ENCODE results near the gene MCM3AP.

MCM3AP gene

GRCh38 chr21:46215436-46216131 lies 69.8 kb downstream of the MCM3AP start:
- no peak for DNase-seq

DNA sequence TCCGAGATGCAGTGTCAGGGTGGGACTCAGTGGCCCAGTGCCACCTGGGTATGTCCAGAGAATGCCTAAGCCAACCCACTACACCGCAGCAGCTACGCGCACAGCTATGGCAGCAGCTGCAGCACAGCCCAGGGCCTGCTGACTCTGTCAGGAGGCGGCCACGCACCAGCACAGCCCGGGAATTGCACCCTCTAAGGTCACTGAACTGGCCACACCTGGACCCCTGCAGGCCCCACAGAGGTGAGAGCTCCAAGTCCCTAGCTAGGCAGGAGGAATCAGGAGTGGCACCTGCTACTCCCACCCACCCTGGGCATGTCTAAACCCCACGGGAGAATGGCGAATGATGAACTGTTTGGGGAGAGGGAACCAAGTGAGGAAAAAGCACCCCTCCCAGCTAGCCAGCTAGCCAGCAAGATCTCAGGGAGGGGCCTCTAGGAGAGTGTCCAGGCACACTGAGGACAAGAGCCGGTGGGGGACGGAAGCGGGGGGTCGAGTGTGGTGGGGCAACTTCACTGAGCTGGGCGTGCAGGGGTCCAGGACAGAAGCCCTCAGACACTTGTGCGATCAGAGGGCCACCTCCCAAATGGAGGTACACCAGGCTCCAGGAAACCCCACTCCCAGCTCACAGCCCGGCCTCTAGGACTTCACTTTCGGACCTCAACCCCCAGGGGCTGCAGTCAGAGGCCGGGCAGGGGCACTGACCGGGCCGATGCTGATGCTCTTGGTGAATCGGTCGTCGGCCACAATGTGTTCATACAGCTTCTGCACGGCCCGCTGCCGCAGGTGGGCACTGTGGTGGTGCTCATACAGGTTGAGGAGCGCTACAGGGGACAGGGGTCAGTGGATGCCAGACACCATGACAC lies 70.7 kb downstream of the MCM3AP start:
- DNase-seq: no peak

- DNase-seq: no peak
Observed at GRCh38 chr21:46213620-46214286, 71.7 kb downstream of the MCM3AP start.

DNA sequence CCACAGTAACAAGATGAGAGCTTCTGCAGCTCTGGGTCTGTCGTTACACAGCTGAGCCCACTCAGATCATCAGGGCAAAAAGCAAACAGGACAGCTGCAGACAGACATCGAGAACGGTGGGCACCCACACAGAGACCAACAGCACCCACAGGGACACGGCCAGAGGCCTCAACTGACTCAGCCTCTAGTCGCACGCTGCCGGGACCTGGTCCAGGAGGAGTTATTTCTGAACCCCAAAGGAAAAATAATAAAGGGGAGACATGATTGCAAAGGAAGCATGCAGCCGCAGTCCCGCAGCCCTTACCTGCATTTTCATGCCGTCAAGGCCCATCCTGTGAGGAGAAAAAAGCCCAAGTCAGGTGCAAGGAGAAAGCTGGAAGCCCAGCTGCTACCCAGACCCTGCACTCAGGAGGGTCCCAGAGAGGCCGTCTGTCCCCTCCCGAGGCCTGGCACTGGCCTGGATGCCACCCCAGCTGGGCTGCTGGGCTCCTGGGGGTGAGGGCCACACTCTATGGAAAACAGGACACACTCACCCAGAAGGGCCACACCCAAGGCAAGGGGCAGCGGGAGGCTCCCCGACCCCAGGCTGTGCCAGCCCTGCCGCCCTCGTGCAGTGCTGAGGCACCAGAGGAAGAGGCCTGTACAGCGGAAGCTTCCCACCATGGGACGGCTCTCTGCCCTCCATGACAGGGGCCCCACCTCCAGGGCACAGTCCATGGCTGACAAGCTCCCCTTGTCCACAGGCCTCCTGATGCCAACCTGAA lies 72.5 kb downstream of the MCM3AP start:
- no peak for DNase-seq

GRCh38 chr21:46211786-46212720 lies 73.4 kb downstream of the MCM3AP start:
- DNase-seq: no peak

GRCh38 chr21:46211376-46211775 lies 74.0 kb downstream of the MCM3AP start:
- no peak for DNase-seq

DNA sequence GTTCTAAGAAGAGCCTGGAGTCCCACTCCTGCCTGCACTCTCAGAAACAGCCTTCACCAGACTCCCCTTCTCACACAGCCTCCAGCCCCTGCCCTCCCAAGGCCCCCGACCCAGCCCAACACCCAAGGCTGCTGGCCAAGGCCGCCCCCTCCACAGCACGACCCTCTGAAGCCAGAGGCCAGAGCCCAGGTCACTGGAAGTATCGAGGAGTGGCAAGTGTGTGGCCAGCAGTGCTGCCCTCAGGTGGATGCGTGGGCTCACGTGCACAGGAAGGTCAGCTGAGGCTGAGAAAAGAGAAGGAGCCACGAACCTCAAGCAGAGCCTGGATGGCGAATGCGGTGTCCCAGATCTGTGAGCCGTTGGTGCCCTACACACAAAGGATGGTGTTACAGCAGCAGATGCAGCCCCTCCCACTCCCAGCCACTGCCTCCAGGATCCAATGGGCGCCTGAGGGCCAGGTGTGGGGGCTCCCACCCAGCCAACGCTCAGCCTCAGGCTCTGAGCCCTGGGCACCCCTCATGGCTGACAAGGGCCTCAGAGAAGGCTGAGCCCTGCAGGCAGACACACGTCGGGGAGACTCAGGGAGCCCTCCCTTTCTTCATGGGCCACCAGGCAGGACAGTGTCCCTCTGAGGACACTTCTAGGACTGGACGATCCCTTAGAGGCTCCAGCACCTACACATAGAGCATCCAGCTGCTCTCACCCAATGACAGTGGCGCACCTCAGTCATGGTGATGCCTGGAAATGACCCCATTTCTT lies 74.9 kb downstream of the MCM3AP start:
- no peak for DNase-seq

DNA sequence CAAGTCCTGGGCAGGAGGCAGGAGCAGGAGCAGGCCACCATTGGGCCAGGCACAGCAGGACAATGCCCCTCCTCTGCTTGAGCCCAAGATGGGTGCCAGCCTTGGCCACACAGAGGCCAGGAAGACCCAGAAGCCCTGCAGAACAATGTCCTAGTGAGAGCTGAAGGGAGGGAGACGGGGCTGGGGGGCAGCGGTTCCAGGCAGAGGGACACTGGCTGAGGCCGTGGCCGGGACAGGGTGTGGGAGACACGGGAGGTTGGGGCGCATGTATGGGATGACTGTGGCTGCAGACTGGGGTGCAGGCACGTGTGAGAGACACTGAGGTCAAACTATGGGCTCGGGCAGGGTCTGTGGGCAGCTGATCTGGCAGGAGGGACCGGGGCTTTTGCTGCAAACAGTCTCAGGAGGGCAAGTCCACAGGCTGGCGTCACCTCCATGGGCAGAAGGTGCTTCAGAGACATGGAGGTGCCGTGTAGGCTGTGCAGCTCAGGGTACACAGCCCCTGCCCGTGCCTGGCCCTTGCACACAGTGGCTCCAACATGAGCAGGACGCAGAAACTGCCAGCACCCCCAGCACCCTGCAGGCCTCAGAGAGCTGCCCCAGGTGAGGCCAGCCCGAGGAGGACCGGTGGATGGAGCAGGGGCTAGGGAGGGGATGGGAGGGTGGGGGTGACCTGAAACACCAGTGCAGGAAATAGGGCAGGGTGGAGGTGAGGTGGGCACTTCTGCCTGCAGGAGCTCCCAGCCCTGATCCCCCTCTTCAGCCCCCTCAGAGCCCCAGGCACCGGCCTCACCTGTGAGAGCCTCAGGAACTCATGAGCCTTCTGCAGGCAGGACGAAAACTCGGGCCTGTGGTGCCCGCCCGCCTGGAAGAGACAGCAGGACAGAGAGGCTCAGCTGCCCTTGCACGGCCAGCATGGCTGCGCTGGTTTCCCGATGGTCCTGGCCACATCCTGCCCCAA lies 76.4 kb downstream of the MCM3AP start:
- DNase-seq: peak; percentile 5

DNA sequence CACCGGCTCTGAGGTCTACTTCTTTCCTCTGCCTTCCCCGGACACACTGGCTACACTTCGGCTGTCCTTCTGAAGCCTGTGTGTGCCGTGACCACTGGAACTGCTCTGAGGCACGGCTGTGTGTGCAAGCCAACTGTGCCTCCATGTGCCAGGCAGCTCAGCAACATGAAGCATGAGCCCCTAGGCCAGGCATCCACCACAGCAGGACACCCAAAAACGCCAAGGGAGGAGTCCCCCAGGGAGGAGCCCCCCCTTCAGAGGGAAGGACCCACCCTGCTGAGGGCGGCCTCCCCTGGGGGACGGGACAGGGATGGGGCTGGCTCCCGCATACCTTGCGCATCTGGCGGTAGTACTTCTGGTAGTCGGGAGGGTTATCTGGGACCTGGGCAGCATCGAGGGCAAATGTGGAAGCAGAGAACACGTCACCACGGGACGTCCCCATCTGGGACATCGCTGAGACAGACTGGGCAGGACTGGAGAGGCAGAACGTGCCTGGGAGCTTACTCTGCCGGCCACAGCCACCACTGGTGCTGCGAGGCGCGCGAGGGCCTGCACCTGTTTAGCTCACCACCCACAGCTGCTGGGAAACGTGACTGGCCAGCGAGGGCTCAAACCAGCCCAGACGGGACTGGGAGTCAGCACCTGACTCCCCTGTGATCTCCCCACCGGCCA lies 77.4 kb downstream of the MCM3AP start:
- DNase-seq: peak; percentile 6

GRCh38 chr21:46207006-46207919 lies 78.1 kb downstream of the MCM3AP start:
- peak; percentile 2 for DNase-seq

DNA sequence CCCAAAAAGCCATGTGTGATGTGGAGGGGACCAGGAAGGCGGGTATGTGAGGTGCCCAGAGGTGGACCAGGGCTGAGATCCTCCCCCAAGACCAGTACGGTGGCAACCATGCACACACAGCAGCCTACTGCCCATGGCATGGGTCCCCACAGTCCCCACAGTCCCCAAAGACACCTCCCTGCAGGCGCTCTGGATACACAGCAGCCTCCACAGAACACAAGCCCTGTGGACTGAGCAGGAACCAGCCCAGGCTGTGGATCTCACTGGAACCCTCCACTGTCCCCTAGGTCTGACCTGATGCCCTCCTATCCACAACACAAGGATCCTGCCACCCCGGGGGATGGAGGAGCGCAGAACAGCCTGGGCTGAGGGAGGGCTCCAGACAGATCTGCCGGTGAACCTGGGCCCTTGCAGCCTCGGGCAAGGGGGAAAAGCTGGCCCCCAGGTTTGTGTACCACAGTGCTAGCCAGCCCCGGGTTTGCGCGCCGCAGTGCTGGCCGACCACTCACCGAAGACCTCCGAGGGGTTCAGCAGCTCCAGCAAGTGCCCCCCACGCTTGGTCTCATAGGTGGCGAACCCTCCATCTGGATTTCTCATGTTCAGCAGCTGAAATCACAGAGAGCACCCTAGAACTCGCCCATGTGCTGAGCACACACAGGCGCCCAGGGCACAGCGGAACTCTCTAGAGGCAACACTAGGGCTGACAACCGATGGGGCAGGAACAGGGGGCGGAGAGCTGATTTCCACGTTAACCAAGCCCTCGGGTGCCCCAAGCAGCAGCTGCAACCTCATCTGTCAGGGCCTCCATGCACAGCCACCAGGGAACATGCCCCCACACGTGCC lies 79.0 kb downstream of the MCM3AP start:
- no peak for DNase-seq

DNA sequence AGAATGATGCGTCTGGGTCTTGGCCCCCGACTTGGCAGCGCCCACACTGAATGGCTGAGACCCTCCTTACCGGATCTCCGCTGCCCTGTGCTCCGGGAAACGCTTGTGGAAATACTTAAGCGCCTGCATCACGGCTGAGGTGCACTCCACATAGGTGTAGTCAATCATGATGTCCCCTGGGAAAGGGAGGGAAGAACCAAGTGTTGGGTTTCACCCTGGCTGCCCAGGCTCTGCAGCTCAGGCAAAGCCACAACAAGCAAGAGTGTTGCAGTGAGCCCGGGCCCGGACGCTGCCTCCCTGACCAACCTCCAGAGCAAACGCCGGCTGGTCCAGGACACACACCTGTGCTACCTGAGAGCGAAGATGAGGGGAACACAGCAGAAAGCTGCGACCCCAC lies 79.6 kb downstream of the MCM3AP start:
- no peak for DNase-seq

- no peak for DNase-seq
Observed at GRCh38 chr21:46205166-46205565, 80.2 kb downstream of the MCM3AP start.

GRCh38 chr21:46203203-46203600 lies 82.2 kb downstream of the MCM3AP start:
- no peak for DNase-seq

DNA sequence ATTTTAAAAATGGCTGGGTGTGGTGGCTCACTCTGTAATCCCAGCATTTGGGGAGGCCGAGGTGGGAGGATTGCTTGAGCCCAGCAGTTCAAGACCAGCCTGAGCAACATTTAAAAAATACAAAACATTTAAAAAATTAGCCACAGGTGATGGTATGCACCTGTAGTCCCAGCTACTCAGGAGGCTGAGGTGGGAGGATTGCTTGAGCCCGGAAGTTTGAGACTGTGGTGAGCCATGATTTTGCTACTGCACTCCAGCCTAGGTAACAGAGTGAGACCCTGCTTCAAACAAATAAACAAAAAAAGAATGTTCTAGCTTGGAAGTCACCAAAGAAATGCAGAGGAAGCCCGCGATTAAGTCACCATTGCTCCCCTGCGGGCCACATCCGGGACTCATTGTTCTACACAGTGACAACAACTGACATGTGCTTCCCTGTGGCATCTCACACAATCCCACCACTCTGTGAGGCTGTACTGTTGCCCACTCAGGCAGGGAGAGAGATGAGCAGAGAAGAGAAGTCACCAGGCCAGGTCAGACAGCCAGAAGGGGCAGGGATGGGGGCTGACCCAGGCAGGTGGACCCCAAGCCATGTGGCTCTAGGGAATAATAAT lies 82.7 kb downstream of the MCM3AP start:
- DNase-seq: no peak
